ENCODE measurements around the gene DEXI.

The DEXI gene

GRCh38 chr16:10942352-10943063 is at the start of gene DEXI:
Gene DEXI (minus strand): TSS chr16:10942468. CDS start chr16:10942005, 463 bp downstream.
- DNase-seq, result peak; percentile 95

GRCh38 chr16:10990378-10990777 is 48.1 kb upstream of the DEXI start:
- DNase-seq, result no peak

- DNase-seq, result no peak
These were observed 47.3 kb upstream of the DEXI start for GRCh38 chr16:10989559-10989958.

GRCh38 chr16:10988879-10989278 is 46.6 kb upstream of the DEXI start:
- no peak for DNase-seq

GRCh38 chr16:10988164-10988803 is 46.0 kb upstream of the DEXI start:
- DNase-seq, result peak; percentile 97

GRCh38 chr16:10987361-10988163 is 45.3 kb upstream of the DEXI start:
- DNase-seq, result peak; percentile 75

GRCh38 chr16:10984509-10984908 is 42.2 kb upstream of the DEXI start:
- peak; percentile 70 for DNase-seq

- DNase-seq, result peak; percentile 51
These were observed 40.9 kb upstream of the DEXI start for GRCh38 chr16:10983159-10983558.

DNA sequence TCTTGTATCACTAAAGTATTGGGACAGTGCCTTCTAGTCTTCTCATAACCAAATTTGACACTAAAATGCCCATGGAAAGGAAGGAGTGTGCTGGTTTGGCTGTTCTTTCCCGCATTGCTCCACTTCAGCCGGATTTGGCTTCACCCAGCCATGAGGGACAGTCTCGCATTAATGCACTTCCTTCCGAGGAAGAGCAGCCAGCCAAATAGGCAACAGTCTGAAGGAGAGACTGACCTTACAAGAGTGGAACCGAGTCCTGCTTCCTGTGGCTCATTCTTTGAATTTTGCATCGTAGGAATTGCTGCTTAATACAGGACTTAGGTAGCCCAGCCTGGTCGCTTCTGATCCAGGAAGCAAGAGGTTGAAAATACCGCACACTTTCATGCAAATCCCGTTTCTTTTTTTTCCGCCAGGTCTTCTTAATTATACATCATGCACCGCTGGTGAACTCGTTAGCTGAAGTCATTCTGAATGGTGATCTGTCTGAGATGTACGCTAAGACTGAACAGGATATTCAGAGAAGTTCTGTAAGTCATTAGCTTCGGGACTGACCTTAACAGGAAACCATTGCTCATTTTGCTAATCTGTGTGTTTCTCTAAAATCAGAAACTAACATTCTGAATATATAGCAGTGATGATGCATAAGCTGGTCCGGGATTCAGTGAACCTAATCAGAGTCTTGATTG is 40.3 kb upstream of the DEXI start:
- peak; percentile 73 for DNase-seq

DNA sequence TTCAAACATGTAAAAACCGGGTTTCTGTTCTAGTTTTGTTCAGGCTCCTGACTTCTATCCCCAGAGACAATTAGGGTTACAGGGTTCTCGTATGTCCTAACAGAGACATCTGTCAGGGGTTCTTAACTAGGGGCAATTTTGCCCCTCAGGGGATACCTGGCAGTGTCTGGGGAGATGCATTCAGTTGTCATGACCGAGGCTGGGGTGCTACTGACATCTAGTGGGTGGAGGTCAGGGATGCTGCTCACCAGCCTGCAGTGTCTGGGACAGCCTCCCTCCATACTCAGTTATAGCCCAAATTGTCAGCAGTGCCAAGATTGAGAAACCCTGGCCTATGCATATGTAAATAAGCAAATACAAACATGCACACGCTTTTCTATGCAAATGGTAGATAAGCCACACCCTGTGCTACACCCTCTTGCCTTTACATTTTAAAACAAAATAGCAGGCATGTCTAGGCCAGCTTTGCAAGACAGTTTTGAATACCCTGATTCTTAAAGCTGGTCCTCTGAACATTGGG is 39.5 kb upstream of the DEXI start:
- DNase-seq, result peak; percentile 86

DNA sequence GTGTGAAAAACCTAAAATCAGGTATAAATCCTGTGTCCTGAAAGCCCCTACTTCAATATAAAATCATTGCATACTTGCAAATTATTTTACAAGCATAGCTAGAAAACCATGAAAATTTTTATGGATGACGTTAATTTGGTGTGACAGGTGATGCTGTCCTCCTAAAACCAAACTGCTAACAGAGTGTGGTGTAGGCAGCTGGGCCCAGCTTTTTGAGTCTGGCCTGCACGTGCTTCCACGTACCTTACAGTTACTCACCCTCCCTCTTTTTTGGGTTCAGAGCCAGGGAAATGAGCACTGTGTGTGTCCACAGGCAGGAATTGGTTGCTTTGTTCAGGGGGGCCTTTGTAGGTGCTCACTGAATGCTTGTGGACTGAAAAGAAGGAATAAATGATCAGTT is 38.5 kb upstream of the DEXI start:
- no peak for DNase-seq

GRCh38 chr16:10979717-10980601 is 37.7 kb upstream of the DEXI start:
- DNase-seq, result no peak

GRCh38 chr16:10978871-10979446 is 36.7 kb upstream of the DEXI start:
- DNase-seq, result no peak

DNA sequence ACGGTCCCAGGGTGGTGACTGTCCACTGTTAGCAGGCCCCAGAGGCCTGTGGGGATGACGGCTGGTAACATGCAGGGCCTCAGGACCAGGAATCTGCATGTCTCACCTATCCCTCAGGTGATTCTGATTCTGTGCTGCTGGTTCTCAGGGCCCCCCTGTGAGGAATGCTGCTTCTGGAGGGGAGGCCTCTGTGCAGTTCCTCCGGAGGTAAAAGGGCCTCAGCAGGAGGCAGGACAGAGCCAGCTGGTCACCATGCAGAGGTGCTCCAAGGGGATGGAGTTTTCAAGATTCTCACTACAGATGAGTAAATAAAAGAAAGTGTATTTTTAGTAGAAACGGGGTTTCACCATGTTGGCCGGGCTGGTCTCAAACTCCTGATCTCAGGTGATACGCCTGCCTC is 35.9 kb upstream of the DEXI start:
- no peak for DNase-seq

DNA sequence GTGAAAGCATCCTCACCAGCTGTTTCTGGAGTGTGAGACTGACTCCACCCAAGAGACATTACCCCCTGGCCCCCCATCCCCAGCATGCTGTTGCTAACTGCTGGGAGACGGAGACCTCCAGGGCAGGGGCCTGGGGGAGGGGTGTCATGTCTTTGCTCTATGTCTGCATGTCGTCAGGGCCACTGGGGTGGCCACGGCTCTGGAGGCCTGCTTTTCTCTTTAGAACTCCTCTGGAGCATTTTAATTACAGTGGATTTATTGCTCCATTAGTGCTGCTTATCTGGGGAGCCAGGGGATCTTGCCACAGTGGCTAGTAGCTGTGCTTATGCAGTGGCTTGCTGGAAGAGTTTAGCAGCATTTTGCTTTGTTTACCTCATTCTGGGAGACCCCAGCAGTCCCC is 34.4 kb upstream of the DEXI start:
- DNase-seq, result no peak

GRCh38 chr16:10972819-10973464 is 30.7 kb upstream of the DEXI start:
- DNase-seq, result no peak

GRCh38 chr16:10972108-10972818 is 30.0 kb upstream of the DEXI start:
- DNase-seq, result no peak

DNA sequence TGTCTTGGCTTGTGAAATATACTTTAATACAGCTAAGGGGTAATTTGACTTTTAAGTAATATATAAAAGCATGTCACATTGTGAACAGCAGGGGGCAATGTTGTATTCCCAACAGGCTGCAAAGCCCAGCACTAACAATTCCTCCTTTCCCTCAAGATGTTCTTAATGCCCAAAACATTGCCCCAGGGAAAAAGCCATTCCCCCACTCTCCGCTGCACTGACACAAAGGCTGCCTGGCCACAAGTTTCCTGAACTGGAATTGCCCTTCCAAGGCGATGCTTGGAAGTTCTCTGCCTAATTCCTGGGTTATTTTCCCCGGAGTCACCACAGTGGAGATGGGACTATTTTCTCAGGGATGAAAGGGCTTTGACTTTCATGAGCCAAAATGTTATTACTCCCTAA is 29.3 kb upstream of the DEXI start:
- DNase-seq, result peak; percentile 68

GRCh38 chr16:10970065-10970464 is 27.8 kb upstream of the DEXI start:
- no peak for DNase-seq

- DNase-seq, result no peak
These were observed 27.3 kb upstream of the DEXI start for GRCh38 chr16:10969615-10970014.
